Midbrain (tissue), 1 donor: ENCODE data around the gene NOXO1.

Source experiments
- DNase-seq: peaks from one replicate; lab custom pipeline; 2025; lab: John Stamatoyannopoulos, UW

Gene NOXO1

GRCh38 chr16:1979271-1980029 is 1.8 kb downstream of the NOXO1 start:
- DNase-seq = no peak

- DNase-seq = no peak
Measured at GRCh38 chr16:1978476-1979120, 2.7 kb downstream of the NOXO1 start.

- no peak for DNase-seq
Measured at GRCh38 chr16:1977875-1978268, 3.4 kb downstream of the NOXO1 start.

GRCh38 chr16:1976951-1977874 is 4.1 kb downstream of the NOXO1 start:
- DNase-seq = no peak

GRCh38 chr16:1976216-1976520 is 5.1 kb downstream of the NOXO1 start:
- no peak for DNase-seq

- DNase-seq = no peak
Measured at GRCh38 chr16:1975432-1976215, 5.6 kb downstream of the NOXO1 start.

- DNase-seq = no peak
Measured at GRCh38 chr16:1974157-1975070, 6.9 kb downstream of the NOXO1 start.

GRCh38 chr16:1973461-1974156 is 7.7 kb downstream of the NOXO1 start:
- no peak for DNase-seq

GRCh38 chr16:1972490-1972877 is 8.8 kb downstream of the NOXO1 start:
- no peak for DNase-seq

- DNase-seq = peak; percentile 95
Measured at GRCh38 chr16:1971796-1972489, 9.3 kb downstream of the NOXO1 start, which contains the start of gene TBL3. Gene TBL3 (plus strand): TSS chr16:1972053. CDS start chr16:1972165, 112 bp downstream.

- DNase-seq = no peak
Measured at GRCh38 chr16:1968146-1968953, 12.9 kb downstream of the NOXO1 start.

- no peak for DNase-seq
Measured at GRCh38 chr16:1966460-1966859, 14.8 kb downstream of the NOXO1 start, which contains the start of gene RNF151. Gene RNF151 (plus strand): TSS chr16:1966856. CDS start chr16:1966882, 26 bp downstream.

- DNase-seq = no peak
Measured at GRCh38 chr16:1965396-1966001, 15.8 kb downstream of the NOXO1 start.

GRCh38 chr16:1964506-1965395 is 16.5 kb downstream of the NOXO1 start, which contains the start of gene RPS2:
Gene RPS2 (minus strand): TSS chr16:1964826. CDS start chr16:1964625, 201 bp downstream.
- peak; percentile 99 for DNase-seq

GRCh38 chr16:1963806-1964505 is 17.3 kb downstream of the NOXO1 start:
- no peak for DNase-seq
